Kidney glomerular epithelial cell (primary cell): ENCODE measurements around the gene ALDH2.
"Not testable (repeated sequence)": the region's sequence is repeated elsewhere in the genome, so short reads cannot be mapped to it uniquely, and the experiment has no call there.

ENCODE experiments used
- DNase-seq: peaks from one replicate; lab custom pipeline; 2025; lab: John Stamatoyannopoulos, UW

Gene ALDH2

DNA sequence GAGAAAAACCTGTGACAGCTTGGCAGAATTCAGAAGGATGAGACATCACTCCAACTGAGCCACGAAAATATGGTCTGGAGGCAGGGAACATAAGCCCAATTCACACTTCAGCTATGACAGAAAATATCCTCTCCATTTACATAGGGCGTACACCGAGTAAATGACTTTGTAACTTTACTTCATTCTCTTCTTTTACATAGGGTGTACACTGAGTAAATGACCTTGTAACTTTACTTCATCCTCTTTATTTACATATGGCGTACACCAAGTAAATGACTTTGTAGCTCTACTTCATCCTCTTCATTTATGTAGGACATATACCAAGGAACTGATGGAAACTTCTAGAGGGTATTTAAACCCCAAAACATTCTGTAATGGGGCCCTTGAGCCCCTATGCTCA lies 61.2 kb downstream of the ALDH2 start:
- no peak for DNase-seq

DNA sequence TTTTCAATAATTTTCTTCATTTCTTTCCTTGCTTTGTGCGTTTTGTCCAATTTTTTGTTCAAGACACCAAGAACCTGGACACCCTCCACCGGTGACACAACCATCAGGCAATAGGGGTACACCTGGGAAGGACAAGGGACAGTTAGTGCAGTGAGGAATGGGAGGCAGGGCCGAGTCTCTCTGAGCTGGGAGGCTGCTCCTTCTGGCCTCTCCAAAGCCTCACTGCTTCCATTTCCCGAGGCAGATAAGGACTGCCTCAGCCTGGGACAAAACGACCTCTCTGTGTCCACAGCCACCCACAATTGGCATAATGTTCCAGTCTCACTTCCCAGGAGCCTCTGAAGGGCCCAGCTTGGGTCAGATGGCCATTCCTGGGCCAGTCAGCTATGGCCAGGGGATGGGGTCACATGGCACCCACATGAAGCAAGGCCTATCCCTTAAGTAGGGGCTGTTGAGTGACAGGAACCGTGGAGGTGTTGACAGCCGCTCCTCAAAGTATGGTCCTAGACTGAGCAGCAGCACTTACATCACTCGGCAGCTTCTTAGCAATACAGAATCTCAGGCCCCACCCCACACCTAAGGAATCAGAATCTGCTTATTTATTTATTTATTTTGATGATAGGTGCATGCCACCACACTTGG lies 61.7 kb downstream of the ALDH2 start:
- DNase-seq = no peak

- not testable (repeated sequence) for DNase-seq
Measured at GRCh38 chr12:111829635-111830034, 62.9 kb downstream of the ALDH2 start.

DNA sequence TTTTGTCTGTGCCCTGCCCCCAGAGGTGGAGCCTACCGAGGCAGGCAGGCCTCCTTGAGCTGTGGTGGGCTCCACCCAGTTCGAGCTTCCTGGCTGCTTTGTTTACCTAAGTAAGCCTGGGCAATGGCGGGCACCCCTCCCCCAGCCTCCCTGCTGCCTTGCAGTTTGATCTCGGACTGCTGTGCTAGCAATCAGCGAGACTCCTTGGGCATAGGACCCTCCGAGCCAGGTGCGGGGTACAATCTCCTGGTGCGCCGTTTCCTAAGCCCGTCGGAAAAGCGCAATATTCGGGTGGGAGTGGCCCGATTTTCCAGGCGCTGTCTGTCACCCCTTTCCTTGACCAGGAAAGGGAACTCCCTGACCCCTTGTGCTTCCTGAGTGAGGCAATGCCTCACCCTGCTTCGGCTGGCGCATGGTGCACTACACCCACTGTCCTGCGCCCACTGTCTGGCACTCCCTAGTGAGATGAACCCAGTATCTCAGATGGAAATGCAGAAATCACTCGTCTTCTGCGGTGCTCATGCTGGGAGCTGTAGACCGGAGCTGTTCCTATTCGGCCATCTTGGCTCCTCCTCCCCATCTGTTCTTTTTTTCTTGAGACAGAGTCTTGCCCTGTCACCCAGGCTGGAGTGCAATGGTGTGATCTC lies 68.1 kb downstream of the ALDH2 start:
- DNase-seq = not testable (repeated sequence)

DNA sequence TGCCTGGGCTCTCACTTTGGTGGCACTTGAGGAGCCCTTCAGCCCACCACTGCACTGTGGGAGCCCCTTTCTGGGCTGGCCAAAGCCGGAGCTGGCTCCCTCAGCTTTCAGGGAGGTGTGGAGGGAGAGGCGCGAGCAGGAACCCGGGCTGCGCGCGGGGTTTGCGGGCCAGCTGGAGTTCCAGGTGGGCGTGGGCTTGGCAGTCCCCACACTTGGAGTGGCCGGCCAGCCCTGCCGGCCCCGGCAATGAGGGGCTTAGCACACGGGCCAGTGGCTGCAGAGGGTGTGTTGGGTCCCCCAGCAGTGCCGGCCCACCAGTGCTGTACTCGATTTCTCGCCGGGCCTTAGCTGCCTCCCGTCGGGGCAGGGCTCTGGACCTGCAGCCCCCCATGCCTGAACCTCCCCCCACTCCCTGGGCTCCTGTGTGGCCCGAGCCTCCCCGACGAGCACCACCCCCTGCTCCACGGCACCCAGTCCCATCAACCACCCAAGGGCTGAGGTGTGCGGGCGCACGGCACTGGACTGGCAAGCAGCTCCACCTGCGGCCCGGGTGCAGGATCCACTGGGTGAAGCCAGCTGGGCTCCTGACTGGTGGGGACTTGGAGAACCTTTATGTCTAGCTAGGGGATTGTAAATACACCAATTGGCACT lies 68.9 kb downstream of the ALDH2 start:
- DNase-seq = not testable (repeated sequence)

DNA sequence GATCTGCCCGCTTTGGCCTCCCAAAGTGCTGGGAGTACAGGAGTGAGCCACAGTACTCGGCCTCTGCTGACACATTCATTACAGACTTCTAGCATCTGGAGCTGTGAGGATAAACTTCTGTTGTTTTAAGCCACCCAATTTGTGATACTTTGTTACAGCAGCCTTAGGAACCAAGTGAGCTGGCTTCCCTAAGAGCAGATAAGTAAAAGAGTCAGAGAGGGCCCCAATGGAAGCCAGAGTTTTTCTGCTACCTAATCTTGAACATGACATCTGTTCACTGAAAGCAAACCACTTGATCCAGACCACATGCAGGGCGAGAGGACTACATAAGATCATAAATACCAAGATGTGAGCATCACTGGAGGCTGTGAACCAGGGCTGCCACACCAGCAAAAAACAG lies 71.6 kb downstream of the ALDH2 start:
- no peak for DNase-seq

GRCh38 chr12:111840807-111841206 lies 74.1 kb downstream of the ALDH2 start:
- no peak for DNase-seq

DNA sequence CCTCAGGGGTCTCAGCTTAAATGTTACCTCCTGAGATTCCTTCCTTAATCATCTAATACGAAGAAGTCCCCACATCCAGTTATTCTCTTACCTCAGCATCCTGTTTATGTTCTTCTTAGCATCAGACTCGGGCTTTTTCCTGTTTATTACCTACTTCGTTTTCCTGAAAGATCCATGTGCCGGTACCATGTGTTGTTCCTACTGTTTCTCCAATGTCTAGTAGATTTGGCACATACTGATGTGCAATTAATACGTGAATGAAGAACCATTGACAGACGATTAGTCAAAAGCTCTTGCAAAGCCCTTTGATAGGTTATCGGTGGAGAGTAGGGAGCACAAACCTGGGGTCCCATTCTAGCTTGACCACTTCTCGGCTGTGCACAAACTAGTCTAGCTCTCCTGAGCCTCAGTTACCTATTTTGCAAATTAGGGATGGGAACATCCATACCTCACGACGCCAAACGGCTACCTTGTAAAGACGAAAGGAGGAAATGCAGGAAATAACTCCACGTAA lies 74.6 kb downstream of the ALDH2 start:
- no peak for DNase-seq

DNA sequence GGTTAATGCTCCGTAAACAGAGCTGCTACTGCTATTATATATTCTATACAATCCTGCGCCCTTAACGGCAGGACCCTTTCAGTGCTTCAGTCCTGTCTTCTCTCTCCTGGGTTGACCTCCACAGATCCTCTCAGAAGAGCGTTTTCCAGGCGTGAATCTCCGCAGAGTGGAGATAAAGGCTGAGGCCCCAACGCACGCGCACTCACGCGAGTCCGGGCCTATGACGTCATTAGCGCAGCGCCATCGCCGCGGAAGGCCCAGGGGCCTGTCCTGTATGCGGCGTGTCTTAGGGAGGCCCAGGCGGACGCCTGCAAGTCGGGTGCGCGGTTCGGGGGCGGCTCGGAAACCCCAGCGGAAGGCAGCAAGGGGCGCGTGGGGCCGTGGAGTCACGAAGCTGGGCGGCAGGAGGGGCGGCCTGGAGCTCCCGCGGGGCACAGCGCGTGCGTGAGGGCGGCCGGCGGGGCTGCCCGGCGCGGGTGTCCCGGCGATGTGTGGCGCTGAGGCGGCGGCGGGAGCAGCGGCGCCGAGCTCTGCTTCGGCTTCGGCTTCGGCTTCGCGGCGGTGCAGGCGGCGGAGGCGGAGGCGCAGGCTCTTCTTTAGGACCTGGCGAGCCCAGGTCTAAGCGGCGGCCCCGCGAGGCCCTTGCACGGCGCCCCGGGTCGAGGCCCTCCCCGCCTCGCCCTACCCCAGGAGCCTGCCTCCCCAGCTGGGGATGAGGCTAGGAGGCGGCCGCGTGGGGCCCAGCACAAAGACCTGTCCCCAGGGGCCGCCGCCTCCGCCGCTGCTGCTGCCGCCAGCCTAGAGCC lies 75.2 kb downstream of the ALDH2 start, which contains the start of gene MAPKAPK5:
Gene MAPKAPK5 (plus strand): TSS at position 479 of the 806 bp plus-strand sequence. CDS start 506 bp downstream, outside the sequence.
- DNase-seq = peak; percentile 79

DNA sequence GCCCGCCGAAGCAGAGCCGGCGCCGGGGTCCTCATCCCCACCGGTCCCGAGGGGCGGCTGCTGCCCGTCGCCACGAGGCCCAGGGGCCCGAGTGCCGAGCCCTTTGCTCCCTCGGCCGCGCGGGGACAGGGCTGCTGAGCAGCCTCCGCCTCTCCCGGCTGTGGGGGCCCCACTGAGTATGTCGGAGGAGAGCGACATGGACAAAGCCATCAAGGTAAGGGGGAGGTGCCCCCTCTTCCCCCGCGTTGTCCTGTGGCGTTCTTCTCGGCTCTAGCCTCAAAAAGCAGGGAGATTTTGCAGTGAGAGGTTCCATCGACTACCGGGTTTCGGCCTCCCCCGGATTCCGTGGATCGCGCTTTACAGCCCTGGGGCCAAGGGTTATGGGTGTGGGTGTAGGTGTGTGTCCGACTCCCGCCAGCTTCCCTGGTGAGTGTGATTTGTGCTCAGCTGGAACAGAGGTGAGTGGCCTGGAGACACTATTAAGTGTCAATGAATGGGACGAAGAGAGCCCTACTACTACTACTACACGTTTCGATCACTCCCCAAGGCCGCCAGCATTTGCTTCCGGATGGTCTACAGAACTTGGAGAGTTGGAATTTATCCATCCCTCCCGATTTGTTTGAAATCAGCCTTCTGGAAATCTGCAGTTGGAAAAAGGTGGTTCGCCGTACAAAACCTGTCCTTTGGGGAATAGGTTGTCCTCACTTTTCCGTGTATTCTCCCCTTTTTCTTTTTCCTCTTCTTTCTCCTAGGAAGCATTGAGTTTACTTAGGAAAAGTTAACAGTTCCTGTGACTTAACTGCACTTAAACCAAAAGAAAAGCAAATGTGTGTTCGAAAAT lies 76.0 kb downstream of the ALDH2 start:
- DNase-seq = no peak

- no peak for DNase-seq
Measured at GRCh38 chr12:111846016-111846415, 79.3 kb downstream of the ALDH2 start.

DNA sequence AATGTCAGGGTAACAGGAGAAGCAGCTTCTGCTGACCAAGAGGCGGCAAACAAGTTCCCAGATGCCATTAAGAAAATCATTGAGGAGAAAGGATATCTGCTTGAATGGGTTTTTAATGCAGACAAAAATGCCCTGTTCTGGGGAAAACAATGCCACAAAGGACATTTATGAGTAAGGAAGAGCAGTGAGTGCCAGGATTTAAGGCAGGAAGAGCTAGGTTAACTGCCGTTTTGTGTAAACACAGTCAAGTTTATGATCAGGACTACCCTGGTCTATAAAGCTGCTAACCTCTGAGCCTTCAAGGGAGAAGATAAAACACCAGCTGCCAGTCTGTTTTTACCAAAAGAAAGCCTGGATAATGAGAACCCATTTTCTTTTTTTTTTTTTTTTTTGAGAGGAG lies 83.8 kb downstream of the ALDH2 start:
- DNase-seq = no peak

DNA sequence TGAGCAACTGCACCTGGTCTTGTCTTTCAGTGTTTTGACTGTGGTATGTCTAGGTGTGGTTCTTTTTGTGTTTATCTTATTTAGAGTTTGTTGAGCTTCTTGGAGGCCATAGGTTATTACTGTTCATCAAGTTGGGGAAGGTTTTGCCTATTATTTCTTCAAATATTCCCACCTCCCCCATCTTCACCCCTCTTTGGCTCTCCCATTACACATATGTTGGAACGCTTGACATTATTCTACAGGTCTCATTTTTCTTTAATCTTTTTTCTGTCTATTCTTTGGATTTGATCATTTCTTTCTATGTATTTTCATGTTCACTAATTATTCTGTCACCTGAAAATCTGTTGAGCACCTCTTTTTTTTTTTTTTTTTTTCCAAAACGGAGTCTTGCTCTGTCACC lies 91.5 kb downstream of the ALDH2 start:
- no peak for DNase-seq

GRCh38 chr12:111858778-111859177 lies 92.0 kb downstream of the ALDH2 start:
- no peak for DNase-seq

DNA sequence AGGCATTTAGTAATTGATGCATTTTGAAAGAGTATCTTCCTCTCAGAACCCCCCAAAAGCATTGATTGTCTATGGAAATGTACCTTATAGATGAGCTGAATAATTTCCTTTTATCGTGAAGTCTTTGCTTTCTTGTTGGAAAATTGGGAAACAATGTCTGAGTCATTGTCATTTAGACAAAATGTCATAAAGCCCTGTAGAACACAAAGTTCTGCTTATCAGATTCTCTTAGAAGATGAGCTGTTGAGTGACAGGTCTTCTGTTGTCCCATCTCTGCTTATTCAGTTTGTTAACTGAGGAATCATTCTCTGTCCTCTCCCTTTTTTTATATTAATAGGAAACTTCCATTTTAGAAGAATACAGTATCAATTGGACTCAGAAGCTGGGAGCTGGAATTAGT lies 98.2 kb downstream of the ALDH2 start:
- no peak for DNase-seq
